GM13977 (cell line): ENCODE results near the gene SYNDIG1.

Experiments used
- DNase-seq: peaks from one replicate; pipeline ENCODE4 v3.0.0; 2012; ENCODE audit warnings: low spot score
- in situ Hi-C: fragments of 300-500 bp; cut with MboI; formaldehyde crosslinking; loops from one replicate; pipeline ENCODE4 v1.12.0; 2022; ENCODE audit warnings: low sequenced_read_pairs, low pct_unique_long_range_greater_than_20kb, mixed read lengths, inconsistent platforms; ENCODE audit not compliant: unreplicated experiment
- TF ChIP-seq, protein P1 (sequence below): IDR thresholded peaks from 2 replicates; pipeline ENCODE4 v1.5.1; 2012; ENCODE audit warnings: mild to moderate bottlenecking, control low read depth; ENCODE audit not compliant: insufficient read depth; ENCODE audit errors: extremely low read depth, missing control alignments

The SYNDIG1 gene

DNA sequence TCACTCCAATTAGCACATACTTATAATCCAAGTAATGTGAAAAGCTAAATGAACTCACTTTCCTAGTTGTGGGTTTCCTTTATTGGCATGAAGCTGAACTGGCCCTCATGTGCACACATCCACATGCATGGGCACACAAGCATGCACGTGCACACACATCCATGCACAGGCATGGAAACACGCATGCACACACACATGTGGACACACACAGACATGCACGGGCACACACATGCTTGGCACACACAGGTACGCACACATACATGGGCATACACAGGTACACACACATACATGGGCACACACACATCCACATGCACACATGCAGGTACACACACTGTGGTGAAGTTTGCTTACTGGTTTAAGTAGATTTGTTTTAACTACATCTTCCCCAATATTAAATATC lies 23.8 kb downstream of the SYNDIG1 start:
- TF ChIP-seq, protein P1, sequence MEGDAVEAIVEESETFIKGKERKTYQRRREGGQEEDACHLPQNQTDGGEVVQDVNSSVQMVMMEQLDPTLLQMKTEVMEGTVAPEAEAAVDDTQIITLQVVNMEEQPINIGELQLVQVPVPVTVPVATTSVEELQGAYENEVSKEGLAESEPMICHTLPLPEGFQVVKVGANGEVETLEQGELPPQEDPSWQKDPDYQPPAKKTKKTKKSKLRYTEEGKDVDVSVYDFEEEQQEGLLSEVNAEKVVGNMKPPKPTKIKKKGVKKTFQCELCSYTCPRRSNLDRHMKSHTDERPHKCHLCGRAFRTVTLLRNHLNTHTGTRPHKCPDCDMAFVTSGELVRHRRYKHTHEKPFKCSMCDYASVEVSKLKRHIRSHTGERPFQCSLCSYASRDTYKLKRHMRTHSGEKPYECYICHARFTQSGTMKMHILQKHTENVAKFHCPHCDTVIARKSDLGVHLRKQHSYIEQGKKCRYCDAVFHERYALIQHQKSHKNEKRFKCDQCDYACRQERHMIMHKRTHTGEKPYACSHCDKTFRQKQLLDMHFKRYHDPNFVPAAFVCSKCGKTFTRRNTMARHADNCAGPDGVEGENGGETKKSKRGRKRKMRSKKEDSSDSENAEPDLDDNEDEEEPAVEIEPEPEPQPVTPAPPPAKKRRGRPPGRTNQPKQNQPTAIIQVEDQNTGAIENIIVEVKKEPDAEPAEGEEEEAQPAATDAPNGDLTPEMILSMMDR: no peak
- no peak for DNase-seq
- in situ Hi-C loops: no loop called here

DNA sequence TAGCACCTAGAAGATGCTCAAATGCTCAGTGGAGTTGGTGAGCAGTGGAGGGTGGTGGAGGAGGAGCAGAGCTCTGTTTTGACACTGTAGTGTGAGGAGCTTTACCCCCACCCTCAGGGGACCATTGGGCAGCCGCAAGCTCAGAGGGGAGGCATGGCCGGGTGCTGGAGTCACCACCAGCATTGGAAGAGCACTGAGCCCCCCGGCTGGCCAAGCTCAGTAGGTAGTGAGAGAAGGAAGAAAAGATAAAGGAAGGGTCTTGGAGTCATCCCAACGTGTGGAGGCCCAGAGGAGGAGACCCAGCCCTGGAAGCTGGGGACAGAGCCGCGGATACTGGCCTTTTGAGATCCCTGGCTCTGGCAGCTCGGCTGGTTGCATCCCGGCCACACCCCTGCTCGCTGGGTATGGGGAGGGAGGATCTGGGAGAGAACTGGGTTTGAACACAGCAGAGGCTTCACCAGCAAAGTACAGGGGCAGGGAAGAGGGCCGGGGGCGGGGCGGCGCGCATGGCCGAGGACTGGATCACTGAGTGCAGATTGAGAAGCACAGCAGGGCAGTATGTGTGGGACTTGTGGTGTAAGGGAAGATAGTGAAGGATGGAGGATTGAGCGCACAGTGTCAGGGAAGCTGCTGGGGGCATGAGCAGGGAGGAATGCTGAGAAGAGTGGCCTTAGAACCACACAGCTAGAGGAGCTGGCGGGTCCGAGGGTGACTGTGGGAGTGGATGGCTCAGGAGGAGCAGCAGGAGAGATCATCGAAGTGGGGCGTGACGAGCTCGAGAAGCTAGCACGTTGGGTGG lies 24.4 kb downstream of the SYNDIG1 start:
- TF ChIP-seq, protein P1: no peak
- in situ Hi-C loops: no loop called here
- no peak for DNase-seq

DNA sequence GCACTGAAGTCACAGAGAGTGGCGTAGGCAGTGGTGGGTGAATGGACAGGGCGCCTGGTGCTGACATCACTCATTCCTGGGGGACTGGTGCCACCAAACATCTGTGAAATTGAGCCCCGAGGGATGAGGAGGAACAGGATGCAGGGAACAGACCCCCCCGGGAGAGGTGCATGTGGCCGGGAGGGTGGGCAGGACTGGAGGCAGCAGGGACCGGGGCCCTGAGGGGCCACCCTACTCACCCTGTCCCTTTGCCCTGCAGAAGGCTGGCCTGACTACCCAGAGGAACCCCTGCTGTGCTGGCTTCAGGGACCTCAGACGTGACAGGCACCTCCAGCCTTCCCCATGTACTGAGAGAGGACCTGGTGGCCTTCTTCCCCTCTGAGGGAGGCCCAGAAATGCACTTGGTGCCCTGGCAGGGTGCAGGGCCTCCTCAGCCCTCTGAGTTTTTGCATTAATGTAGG lies 25.1 kb downstream of the SYNDIG1 start:
- in situ Hi-C loops: no loop called here
- DNase-seq: no peak
- TF ChIP-seq, protein P1: no peak

DNA sequence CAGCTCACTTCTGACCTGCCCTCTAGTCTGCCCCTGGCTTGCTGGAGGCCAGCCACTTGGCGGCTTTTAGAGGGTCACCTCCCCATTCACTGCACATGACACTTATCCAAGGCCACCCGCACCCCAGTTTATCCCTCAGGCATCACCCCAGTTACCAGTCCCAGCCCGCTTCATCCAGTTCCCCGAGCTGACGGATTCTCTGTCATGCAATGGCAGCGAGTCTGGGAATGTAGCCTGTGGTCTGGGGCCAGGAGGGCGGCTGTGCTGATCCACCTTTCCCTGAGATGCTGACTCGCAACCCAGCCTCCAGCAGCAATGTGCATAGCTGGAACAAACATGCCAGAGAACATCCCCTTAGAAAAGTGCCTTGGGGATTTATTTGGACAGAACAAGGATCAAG lies 25.8 kb downstream of the SYNDIG1 start:
- no peak for DNase-seq
- TF ChIP-seq, protein P1: no peak
- in situ Hi-C loops: no loop called here

DNA sequence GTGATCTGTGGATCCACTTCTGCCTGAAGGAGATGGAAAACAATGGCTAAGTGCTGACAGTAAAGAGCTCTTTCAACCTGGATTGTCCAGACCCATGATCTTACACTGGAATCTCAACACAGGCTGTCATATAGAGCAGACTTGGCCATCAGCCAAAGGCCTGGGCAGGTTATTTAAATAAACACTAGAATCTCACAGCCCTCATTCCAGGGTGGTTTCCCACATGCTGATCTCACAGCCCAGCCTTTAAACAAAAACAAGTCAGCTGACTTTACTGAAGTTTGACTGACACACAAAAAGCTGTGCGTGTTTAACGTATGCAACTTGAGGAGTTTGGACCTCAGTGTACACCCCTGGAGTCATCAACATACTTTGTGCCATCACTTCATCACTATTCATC lies 28.4 kb downstream of the SYNDIG1 start:
- TF ChIP-seq, protein P1: no peak
- in situ Hi-C loops: no loop called here
- no peak for DNase-seq

DNA sequence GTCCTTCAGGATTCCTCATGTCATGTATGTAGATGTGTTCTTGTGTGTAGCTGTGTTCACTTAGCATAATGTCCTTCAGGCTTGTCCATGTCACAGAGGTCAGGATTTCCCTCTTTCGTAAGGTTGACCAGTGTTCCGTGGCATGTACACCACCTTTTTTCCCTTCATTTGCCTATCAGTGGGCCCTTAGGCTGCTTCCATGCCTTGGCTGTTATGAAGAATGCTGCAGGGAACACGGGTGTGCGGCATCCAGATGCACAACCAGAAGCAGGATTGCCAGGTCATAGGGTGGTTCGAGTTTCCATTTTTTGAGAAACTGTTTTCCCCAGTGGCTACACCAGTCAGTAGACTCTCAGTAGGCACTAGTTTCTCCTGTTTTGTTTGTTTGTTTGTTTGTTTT lies 29.2 kb downstream of the SYNDIG1 start:
- in situ Hi-C loops: no loop called here
- TF ChIP-seq, protein P1: no peak
- DNase-seq: no peak
